ENCODE results near the gene MRNIP. TPM values are rescaled to one million over a fixed set of nuclear protein-coding genes. Genes with fewer than 3 reads are reported as not detected.

MRNIP gene
- total RNA-seq, 1 experiment from 2014 or later = 36.2 TPM

DNA sequence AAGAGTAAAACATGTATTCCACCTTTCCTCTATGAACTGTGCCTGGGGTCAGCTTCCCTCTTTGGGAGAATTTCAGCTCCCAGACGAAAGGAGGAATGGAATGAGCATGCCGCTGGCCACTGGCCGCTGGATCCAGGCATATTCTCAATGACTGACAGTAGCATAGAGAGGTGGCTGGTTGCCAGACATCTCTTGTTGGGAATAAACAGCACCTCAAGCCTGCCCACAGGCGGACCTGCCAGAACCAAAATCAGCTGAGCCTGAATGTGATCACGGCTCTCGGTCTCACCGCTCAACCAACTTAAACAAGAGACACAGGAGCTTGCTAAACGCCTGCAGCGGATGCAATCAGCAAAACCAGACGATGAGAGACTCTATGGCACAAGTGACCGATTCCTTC lies 28.5 kb upstream of the MRNIP start:
- H3K9ac ChIP-seq (ENCODE audit: low read length) = no peak overlapping the region
- ChIA-PET CTCF (no interaction called here), RAD21 (ENCODE audit: low non-redundant PET in 1 of 2, low total read pairs in 2 of 2, uncharacterized antibody in 2 of 2, unreplicated experiment in 2 of 2) (no interaction called here), POLR2A (no interaction called here)
- H3K36me3 ChIP-seq (ENCODE audit: control insufficient read depth in 1 of 2, insufficient read depth in 2 of 2, low read length in 2 of 2) = peaks cover 42 to 86% of the 10 kb centered on the region in 2 experiments
- no peak for DNase-seq (ENCODE audit: low read depth, low spot score)
- H3K27ac ChIP-seq (ENCODE audit: low read depth, low read length) = no peak overlapping the region
- H3K4me3 ChIP-seq (replicated peaks in 1 of 2; ENCODE audit: low read depth in 1 of 2, low read length in 2 of 2) = no peak overlapping the region
- H3K4me1 ChIP-seq (ENCODE audit: control insufficient read depth in 1 of 2, insufficient read depth in 2 of 2, low read length in 2 of 2) = no peaks in the 10 kb centered on the region
- no peaks in the 10 kb centered on the region for H3K27me3 ChIP-seq (ENCODE audit: insufficient read depth, low read length)
- H2AFZ ChIP-seq (ENCODE audit: low read depth, low read length, poor library complexity, severe bottlenecking) = no peak overlapping the region
- H3K4me2 ChIP-seq (ENCODE audit: low read length) = no peak overlapping the region
- TF ChIP-seq RAD21 (IDR thresholded peaks at IDR 0.05; ENCODE audit: low read depth) (no peak), SP1 (IDR thresholded peaks at IDR 0.05; ENCODE audit: low read depth) (no peak), ZFX (IDR thresholded peaks at IDR 0.05) (no peak), YY1 (IDR thresholded peaks at IDR 0.05; ENCODE audit: extremely low read depth, insufficient replicate concordance, low read depth, low read length) (no peak), SIN3A (IDR thresholded peaks at IDR 0.05; ENCODE audit: low read depth) (no peak), SRF (IDR thresholded peaks at IDR 0.05; ENCODE audit: low read depth) (no peak), EZH2 (IDR thresholded peaks at IDR 0.05) (no peak), EGR1 (IDR thresholded peaks at IDR 0.05; ENCODE audit: low read depth) (no peak), CBX3 (IDR thresholded peaks at IDR 0.05; ENCODE audit: low read depth) (no peak), ELF1 (IDR thresholded peaks at IDR 0.05; ENCODE audit: borderline replicate concordance, low read depth) (no peak), ZNF274 (IDR thresholded peaks at IDR 0.05; ENCODE audit: low read depth, low read length) (no peak), JUND (IDR thresholded peaks at IDR 0.05) (no peak), ATF3 (IDR thresholded peaks at IDR 0.05) (no peak), EZH2phosphoT487 (IDR thresholded peaks at IDR 0.05; ENCODE audit: borderline replicate concordance) (no peak)
- TF ChIP-seq, protein P1, sequence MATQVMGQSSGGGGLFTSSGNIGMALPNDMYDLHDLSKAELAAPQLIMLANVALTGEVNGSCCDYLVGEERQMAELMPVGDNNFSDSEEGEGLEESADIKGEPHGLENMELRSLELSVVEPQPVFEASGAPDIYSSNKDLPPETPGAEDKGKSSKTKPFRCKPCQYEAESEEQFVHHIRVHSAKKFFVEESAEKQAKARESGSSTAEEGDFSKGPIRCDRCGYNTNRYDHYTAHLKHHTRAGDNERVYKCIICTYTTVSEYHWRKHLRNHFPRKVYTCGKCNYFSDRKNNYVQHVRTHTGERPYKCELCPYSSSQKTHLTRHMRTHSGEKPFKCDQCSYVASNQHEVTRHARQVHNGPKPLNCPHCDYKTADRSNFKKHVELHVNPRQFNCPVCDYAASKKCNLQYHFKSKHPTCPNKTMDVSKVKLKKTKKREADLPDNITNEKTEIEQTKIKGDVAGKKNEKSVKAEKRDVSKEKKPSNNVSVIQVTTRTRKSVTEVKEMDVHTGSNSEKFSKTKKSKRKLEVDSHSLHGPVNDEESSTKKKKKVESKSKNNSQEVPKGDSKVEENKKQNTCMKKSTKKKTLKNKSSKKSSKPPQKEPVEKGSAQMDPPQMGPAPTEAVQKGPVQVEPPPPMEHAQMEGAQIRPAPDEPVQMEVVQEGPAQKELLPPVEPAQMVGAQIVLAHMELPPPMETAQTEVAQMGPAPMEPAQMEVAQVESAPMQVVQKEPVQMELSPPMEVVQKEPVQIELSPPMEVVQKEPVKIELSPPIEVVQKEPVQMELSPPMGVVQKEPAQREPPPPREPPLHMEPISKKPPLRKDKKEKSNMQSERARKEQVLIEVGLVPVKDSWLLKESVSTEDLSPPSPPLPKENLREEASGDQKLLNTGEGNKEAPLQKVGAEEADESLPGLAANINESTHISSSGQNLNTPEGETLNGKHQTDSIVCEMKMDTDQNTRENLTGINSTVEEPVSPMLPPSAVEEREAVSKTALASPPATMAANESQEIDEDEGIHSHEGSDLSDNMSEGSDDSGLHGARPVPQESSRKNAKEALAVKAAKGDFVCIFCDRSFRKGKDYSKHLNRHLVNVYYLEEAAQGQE (IDR thresholded peaks at IDR 0.05; ENCODE audit: low read depth) = no peak
- no peaks in the 10 kb centered on the region for H4K20me1 ChIP-seq (ENCODE audit: insufficient read depth)
- no peaks in the 10 kb centered on the region for H3K79me2 ChIP-seq (ENCODE audit: insufficient read depth, low read length)
- no TSS peak for BruUV-seq (replicated peaks)
- H3K9me2 ChIP-seq (ENCODE audit: insufficient read depth) = no peaks in the 10 kb centered on the region
- ATAC-seq = no peak
- H3K9me3 ChIP-seq (ENCODE audit: control insufficient read depth in 1 of 2, insufficient read depth in 1 of 2, low read depth in 1 of 2, low read length in 2 of 2) = peaks cover 18 to 19% of the 10 kb centered on the region in 2 experiments; a peak in 3 of 4 replicates
- intact Hi-C loops (cut with micrococcal nuclease) = no loop called here
